HG02759 (cell line): ENCODE data around the gene EPC1.
"Not testable (repeated sequence)": the region's sequence is repeated elsewhere in the genome, so short reads cannot be mapped to it uniquely, and the experiment has no call there.

Source experiments
- ATAC-seq: cut with Tn5 transposase; IDR thresholded peaks from one replicate; pipeline ENCODE4 v1.9.1; 2021; ENCODE audit warnings: mild to moderate bottlenecking, moderate library complexity; ENCODE audit not compliant: unreplicated experiment

EPC1 gene

GRCh38 chr10:32346551-32347362 lies at the start of gene EPC1:
EPC1 (minus strand) TSS chr10:32347158; CDS start chr10:32346915, 243 bp downstream.
- ATAC-seq: peak; percentile 67

- ATAC-seq: no peak
These were observed 47.0 kb upstream of the EPC1 start for GRCh38 chr10:32393911-32394310.

- ATAC-seq: not testable (repeated sequence)
These were observed 45.3 kb upstream of the EPC1 start for GRCh38 chr10:32392284-32392683.

GRCh38 chr10:32390193-32390592 lies 43.2 kb upstream of the EPC1 start:
- no peak for ATAC-seq

- ATAC-seq: no peak
These were observed 41.5 kb upstream of the EPC1 start for GRCh38 chr10:32388258-32389027.

GRCh38 chr10:32386623-32387260 lies 39.8 kb upstream of the EPC1 start:
- no peak for ATAC-seq

GRCh38 chr10:32384171-32384570 lies 37.2 kb upstream of the EPC1 start:
- ATAC-seq: no peak

GRCh38 chr10:32381165-32381564 lies 34.2 kb upstream of the EPC1 start:
- no peak for ATAC-seq

- no peak for ATAC-seq
These were observed 33.1 kb upstream of the EPC1 start for GRCh38 chr10:32379950-32380551.

- ATAC-seq: no peak
These were observed 32.5 kb upstream of the EPC1 start for GRCh38 chr10:32379318-32379949.

- peak; percentile 93 for ATAC-seq
These were observed 31.7 kb upstream of the EPC1 start for GRCh38 chr10:32378363-32379317.

GRCh38 chr10:32377458-32378259 lies 30.7 kb upstream of the EPC1 start:
- peak; percentile 40 for ATAC-seq

GRCh38 chr10:32376771-32377170 lies 29.8 kb upstream of the EPC1 start:
- no peak for ATAC-seq

- no peak for ATAC-seq
These were observed 29.1 kb upstream of the EPC1 start for GRCh38 chr10:32376097-32376496.

GRCh38 chr10:32375631-32376030 lies 28.7 kb upstream of the EPC1 start:
- no peak for ATAC-seq

GRCh38 chr10:32374605-32375004 lies 27.6 kb upstream of the EPC1 start:
- no peak for ATAC-seq

GRCh38 chr10:32373496-32373895 lies 26.5 kb upstream of the EPC1 start:
- no peak for ATAC-seq

- ATAC-seq: no peak
These were observed 26.1 kb upstream of the EPC1 start for GRCh38 chr10:32373031-32373430.
